HEK293 (cell line): ENCODE data around the gene BANF2.

ENCODE experiments used
- CTCF ChIA-PET: fragments of 350-600 bp; formaldehyde crosslinking; extraction: SDS; loops from one replicate; lab custom pipeline; 2021; ENCODE audit warnings: antibody characterized with exemption; lab: Yijun Ruan, JAX
- POLR2A ChIA-PET: fragments of 300-600 bp; formaldehyde crosslinking; extraction: SDS; loops from one replicate; lab custom pipeline; 2020; ENCODE audit warnings: antibody characterized with exemption, inconsistent platforms; lab: Yijun Ruan, JAX
- H3K27ac ChIP-seq: fragments of 200-500 bp; sonication (Bioruptor generic); 2 replicates; pipeline ENCODE4 v1.5.1; 2014; ENCODE audit warnings: low read depth, low read length, control low read depth, inconsistent platforms; ENCODE audit errors: extremely low read depth
- H3K36me3 ChIP-seq, 2 experiments: fragments of 200-500 bp in 1 of 2; sonication (Bioruptor generic) in 1 of 2; 1 replicate in 1 of 2; 2 replicates in 1 of 2; pipeline ENCODE4 v1.5.1; 2014 to 2017; ENCODE audit warnings: inconsistent platforms in 2 of 2, low read length in 2 of 2; ENCODE audit not compliant: control insufficient read depth in 2 of 2, insufficient read depth in 1 of 2
- H3K4me1 ChIP-seq: fragments of 200-500 bp; sonication (Bioruptor generic); 2 replicates; pipeline ENCODE4 v1.5.1; 2014; ENCODE audit warnings: mild to moderate bottlenecking, low read length, inconsistent platforms; ENCODE audit not compliant: control insufficient read depth, insufficient read depth
- H3K4me3 ChIP-seq: 2 replicates; pipeline ENCODE4 v1.5.1; 2011; ENCODE audit warnings: low read depth, mild to moderate bottlenecking, control low read depth, low read length, moderate library complexity
- H3K9me3 ChIP-seq: fragments of 200-500 bp; sonication (Bioruptor generic); 2 replicates; pipeline ENCODE4 v1.5.1; 2014; ENCODE audit warnings: low read depth, low read length, inconsistent platforms; ENCODE audit not compliant: control insufficient read depth, insufficient read depth
- AEBP2 ChIP-seq: fragments of 450-650 bp; formaldehyde crosslinking; IDR thresholded peaks from 2 replicates; pipeline ENCODE4 v1.5.1; 2016; ENCODE audit warnings: missing biosample characterization, missing genetic modification characterization, borderline replicate concordance
- EGR2 ChIP-seq: fragments of 450-650 bp; formaldehyde crosslinking; IDR thresholded peaks from 2 replicates; pipeline ENCODE4 v1.5.1; 2016; ENCODE audit warnings: low read depth, missing biosample characterization, missing genetic modification characterization
- GFI1B ChIP-seq: fragments of 450-650 bp; formaldehyde crosslinking; IDR thresholded peaks from 2 replicates; pipeline ENCODE4 v1.5.1; 2016; ENCODE audit warnings: missing biosample characterization, missing genetic modification characterization
- IKZF3 ChIP-seq: fragments of 450-650 bp; IDR thresholded peaks from 2 replicates; pipeline ENCODE4 v1.5.0; 2018; ENCODE audit warnings: missing biosample characterization, mild to moderate bottlenecking, missing genetic modification characterization, moderate library complexity
- KLF9 ChIP-seq: fragments of 450-650 bp; formaldehyde crosslinking; IDR thresholded peaks from 2 replicates; pipeline ENCODE4 v1.5.1; 2016; ENCODE audit warnings: missing biosample characterization, missing genetic modification characterization, low read depth
- MYNN ChIP-seq: fragments of 450-650 bp; formaldehyde crosslinking; IDR thresholded peaks from 2 replicates; pipeline ENCODE4 v1.5.1; 2016; ENCODE audit warnings: missing biosample characterization, missing genetic modification characterization, borderline replicate concordance
- PATZ1 ChIP-seq: fragments of 450-650 bp; formaldehyde crosslinking; IDR thresholded peaks from 2 replicates; pipeline ENCODE4 v1.5.1; 2016; ENCODE audit warnings: missing biosample characterization, missing genetic modification characterization
- PRDM2 ChIP-seq: fragments of 450-650 bp; formaldehyde crosslinking; IDR thresholded peaks from 2 replicates; pipeline ENCODE4 v1.5.1; 2016; ENCODE audit warnings: missing biosample characterization, missing genetic modification characterization, borderline replicate concordance
- PRDM6 ChIP-seq: fragments of 450-650 bp; formaldehyde crosslinking; IDR thresholded peaks from 2 replicates; pipeline ENCODE4 v1.5.1; 2017; ENCODE audit warnings: missing biosample characterization, missing genetic modification characterization
- SP7 ChIP-seq: fragments of 450-650 bp; formaldehyde crosslinking; IDR thresholded peaks from 2 replicates; pipeline ENCODE4 v1.5.1; 2016; ENCODE audit warnings: missing biosample characterization, missing genetic modification characterization
- ZBTB7A ChIP-seq: fragments of 450-650 bp; formaldehyde crosslinking; IDR thresholded peaks from 2 replicates; pipeline ENCODE4 v1.5.1; 2016; ENCODE audit warnings: low read depth, missing biosample characterization, missing genetic modification characterization
- ZFP69B ChIP-seq: fragments of 450-650 bp; formaldehyde crosslinking; IDR thresholded peaks from 2 replicates; pipeline ENCODE4 v1.5.1; 2016; ENCODE audit warnings: missing biosample characterization, missing genetic modification characterization
- ZNF132 ChIP-seq: fragments of 450-650 bp; formaldehyde crosslinking; IDR thresholded peaks from 2 replicates; pipeline ENCODE4 v1.5.1; 2017; ENCODE audit warnings: missing biosample characterization, missing genetic modification characterization, borderline replicate concordance
- ZNF140 ChIP-seq: fragments of 450-650 bp; formaldehyde crosslinking; IDR thresholded peaks from 2 replicates; pipeline ENCODE4 v1.5.1; 2016; ENCODE audit warnings: missing biosample characterization, missing genetic modification characterization
- ZNF311 ChIP-seq: fragments of 450-650 bp; formaldehyde crosslinking; IDR thresholded peaks from 2 replicates; pipeline ENCODE4 v1.5.1; 2017; ENCODE audit warnings: missing biosample characterization, missing genetic modification characterization, borderline replicate concordance
- ZNF473 ChIP-seq: fragments of 450-650 bp; formaldehyde crosslinking; IDR thresholded peaks from 2 replicates; pipeline ENCODE4 v1.5.1; 2017; ENCODE audit warnings: missing biosample characterization, missing genetic modification characterization
- ZNF530 ChIP-seq: fragments of 450-650 bp; formaldehyde crosslinking; IDR thresholded peaks from 2 replicates; pipeline ENCODE4 v1.5.1; 2016; ENCODE audit warnings: low read depth, missing biosample characterization, missing genetic modification characterization
- ZNF560 ChIP-seq: fragments of 450-650 bp; formaldehyde crosslinking; IDR thresholded peaks from 2 replicates; pipeline ENCODE4 v1.5.1; 2017; ENCODE audit warnings: missing biosample characterization, missing genetic modification characterization, borderline replicate concordance
- ZNF654 ChIP-seq: fragments of 450-650 bp; formaldehyde crosslinking; IDR thresholded peaks from 2 replicates; pipeline ENCODE4 v1.5.1; 2016; ENCODE audit warnings: low read depth, missing biosample characterization, missing genetic modification characterization
- ZNF677 ChIP-seq: fragments of 450-650 bp; IDR thresholded peaks from 2 replicates; pipeline ENCODE4 v1.5.0; 2018; ENCODE audit warnings: missing biosample characterization, mild to moderate bottlenecking, missing genetic modification characterization, moderate library complexity
- ZNF704 ChIP-seq: fragments of 450-650 bp; formaldehyde crosslinking; IDR thresholded peaks from 2 replicates; pipeline ENCODE4 v1.5.1; 2016; ENCODE audit warnings: missing biosample characterization, missing genetic modification characterization
- ZNF76 ChIP-seq: fragments of 450-650 bp; formaldehyde crosslinking; IDR thresholded peaks from 2 replicates; pipeline ENCODE4; 2016; ENCODE audit warnings: low read depth, missing biosample characterization, missing genetic modification characterization, borderline replicate concordance
- ZNF776 ChIP-seq: fragments of 450-650 bp; formaldehyde crosslinking; IDR thresholded peaks from 2 replicates; pipeline ENCODE4 v1.5.0; 2017; ENCODE audit warnings: missing biosample characterization, missing genetic modification characterization, borderline replicate concordance
- ZNF777 ChIP-seq: fragments of 450-650 bp; formaldehyde crosslinking; IDR thresholded peaks from 2 replicates; pipeline ENCODE4 v1.5.1; 2017; ENCODE audit warnings: missing biosample characterization, missing genetic modification characterization, borderline replicate concordance
- ZNF837 ChIP-seq: fragments of 450-650 bp; formaldehyde crosslinking; IDR thresholded peaks from 2 replicates; pipeline ENCODE4 v1.5.1; 2016; ENCODE audit warnings: missing biosample characterization, missing genetic modification characterization

Gene BANF2

GRCh38 chr20:17757496-17757895 lies 57.7 kb downstream of the BANF2 start:
- H3K27ac ChIP-seq = no peak overlapping the region
- no peaks in the 10 kb centered on the region for H3K9me3 ChIP-seq
- TF ChIP-seq ZNF704 (no peak), ZNF530 (tag by site-specific recombination) (no peak), ZNF76 (tag by site-specific recombination) (no peak), SP7 (no peak), ZNF473 (no peak), ZFP69B (tag by site-specific recombination) (no peak), ZNF654 (tag by site-specific recombination) (no peak), IKZF3 (tag by site-specific recombination) (no peak), EGR2 (no peak), ZNF311 (tag by site-specific recombination) (no peak), PRDM6 (tag by site-specific recombination) (no peak), ZNF777 (tag by site-specific recombination) (no peak), ZNF132 (tag by site-specific recombination) (no peak), MYNN (no peak), PRDM2 (no peak), GFI1B (tag by site-specific recombination) (no peak), ZNF677 (tag by site-specific recombination) (no peak), ZBTB7A (tag by site-specific recombination) (no peak)
- H3K4me3 ChIP-seq = no peak overlapping the region
- H3K36me3 ChIP-seq = no peaks in the 10 kb centered on the region
- CTCF ChIA-PET = interaction anchor here (0.6 kb wide), 1 partner anchor 14 kb away, joined by 3 read pairs; no protein-coding TSS in a partner anchor
- POLR2A ChIA-PET = no interaction called here
- no peaks in the 10 kb centered on the region for H3K4me1 ChIP-seq

GRCh38 chr20:17758010-17758409 lies 58.2 kb downstream of the BANF2 start:
- no peaks in the 10 kb centered on the region for H3K9me3 ChIP-seq
- POLR2A ChIA-PET = no interaction called here
- H3K36me3 ChIP-seq = no peaks in the 10 kb centered on the region
- H3K4me1 ChIP-seq = no peaks in the 10 kb centered on the region
- no peak overlapping the region for H3K4me3 ChIP-seq
- CTCF ChIA-PET = interaction anchor here (0.6 kb wide), 1 partner anchor 13 kb away, joined by 3 read pairs; no protein-coding TSS in a partner anchor
- H3K27ac ChIP-seq = no peak overlapping the region
- TF ChIP-seq PATZ1 (tag by site-specific recombination) = no peak
- TF ChIP-seq ZNF140 (tag by site-specific recombination) = no peak
- no peak for TF ChIP-seq ZNF837 (tag by site-specific recombination)
- TF ChIP-seq ZNF776 (tag by site-specific recombination) = no peak
- TF ChIP-seq KLF9 = no peak
- TF ChIP-seq ZNF560 (tag by site-specific recombination) = no peak
- TF ChIP-seq AEBP2 = no peak
